ENCODE results near the gene SMG6. TPM values are rescaled to one million over a fixed set of nuclear protein-coding genes. Genes with fewer than 3 reads are reported as not detected.
A peak's percentile ranks its signal among the peaks of the same experiment; 100 is the strongest.

The SMG6 gene
- polyA plus RNA-seq (2013, experiment 1 of 2), result 18.2 TPM
- polyA plus RNA-seq (2013, experiment 2 of 2), result 17.3 TPM

DNA sequence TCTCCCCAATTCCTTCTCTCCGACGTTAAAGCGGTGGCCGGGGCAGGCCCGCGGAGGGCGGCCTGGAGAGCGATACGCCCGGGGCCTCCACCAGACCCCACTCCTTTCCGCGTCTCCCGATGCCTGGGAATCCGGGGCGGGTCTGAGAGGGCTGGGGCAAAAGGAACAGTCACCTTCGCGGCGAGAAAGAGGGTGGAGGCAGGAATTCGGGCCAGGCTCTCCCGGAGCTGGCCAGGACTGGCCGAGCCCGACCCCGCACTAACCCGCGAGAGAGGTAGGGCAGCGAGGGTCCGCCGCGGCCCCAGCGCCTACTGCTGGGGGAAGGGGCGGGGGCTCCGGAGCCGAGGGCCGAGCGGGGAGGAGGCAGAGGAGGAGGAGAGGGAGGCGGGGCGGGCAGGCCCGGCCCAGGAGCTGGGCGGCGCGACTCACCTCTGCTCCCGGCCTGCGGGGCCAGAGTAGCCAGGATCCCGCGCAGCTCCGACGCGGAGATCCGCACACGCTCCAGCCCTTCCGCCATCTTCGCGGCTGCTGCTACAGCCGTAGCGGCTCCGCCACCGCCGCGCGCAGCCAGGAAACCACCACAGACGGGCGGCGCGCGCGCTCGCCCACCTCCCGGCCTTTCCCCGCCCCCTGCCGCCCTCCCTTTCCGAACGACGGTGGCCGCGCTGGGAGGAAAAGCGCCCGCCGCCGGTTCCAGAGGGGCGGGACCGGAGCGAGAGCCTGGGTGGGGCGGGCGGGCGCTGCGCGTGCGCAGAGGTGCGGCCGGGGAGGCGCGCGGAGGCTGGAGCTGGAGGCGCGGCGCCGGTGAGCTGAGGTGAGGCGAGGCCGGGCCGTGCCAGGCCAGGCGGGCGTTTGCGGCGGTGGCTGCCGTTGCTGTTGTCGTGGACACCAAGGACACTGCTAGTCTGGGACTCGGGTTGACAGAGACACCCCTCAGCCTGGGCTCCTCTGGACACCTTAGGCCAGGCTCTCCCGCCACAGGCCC, at the start of gene SMG6, which contains the start of gene SRR:
Gene SMG6 (minus strand): TSS at position 582 of the 985 bp plus-strand sequence. CDS start 65 bp downstream, at position 517.
Gene SRR (plus strand): TSS at position 747 of the 985 bp plus-strand sequence. CDS start 11,611 bp downstream, outside the sequence.
- H3K4me2 ChIP-seq (ENCODE audit: low read length), result peak within 1 kb of the TSS; percentile 70
- peak within 1 kb of the TSS; percentile 74 for H3K4ac ChIP-seq (ENCODE audit: low read depth, low read length)
- peak within 1 kb of the TSS; percentile 98 for H3K9ac ChIP-seq (ENCODE audit: low read length)
- H3K18ac ChIP-seq (ENCODE audit: low read length), result peak within 1 kb of the TSS; percentile 89
- peaks cover 6% of the 10 kb centered on the region for H3K79me2 ChIP-seq (ENCODE audit: control insufficient read depth, insufficient read depth, low read length)
- H4K5ac ChIP-seq (ENCODE audit: low read length), result no peak within 1 kb of the TSS
- H3K27me3 ChIP-seq (ENCODE audit: insufficient read depth, low read length, poor library complexity), result no peaks in the 10 kb centered on the region
- no peaks in the 10 kb centered on the region for H3K36me3 ChIP-seq (ENCODE audit: control insufficient read depth, insufficient read depth, low read length)
- H3K27ac ChIP-seq (ENCODE audit: low read depth, low read length), result peak within 1 kb of the TSS; percentile 99
- peak within 1 kb of the TSS; percentile 33 for H2BK120ac ChIP-seq (ENCODE audit: low read depth, low read length)
- H3K23ac ChIP-seq (ENCODE audit: low read length), result peak within 1 kb of the TSS; percentile 80
- H3K56ac ChIP-seq (ENCODE audit: low read length), result peak within 1 kb of the TSS; percentile 100
- no peaks in the 10 kb centered on the region for H3K4me1 ChIP-seq (ENCODE audit: control insufficient read depth, low read depth, low read length)
- peak; percentile 96 for DNase-seq
- no peak within 1 kb of the TSS for H2AK5ac ChIP-seq (ENCODE audit: low read length)
- H2BK15ac ChIP-seq (replicated peaks; ENCODE audit: low read depth), result no peak within 1 kb of the TSS
- WGBS (ENCODE audit: extremely low coverage, insufficient coverage, low lambda C conversion rate), result no CpG with 5 or more reads among the region's 108 CpGs
- no peak within 1 kb of the TSS for H4K8ac ChIP-seq (ENCODE audit: low read depth, low read length)
- peak within 1 kb of the TSS; percentile 86 for H3K4me3 ChIP-seq (ENCODE audit: low read length)
- H3K79me1 ChIP-seq (ENCODE audit: low read length), result peaks cover 16% of the 10 kb centered on the region
- H2BK5ac ChIP-seq (ENCODE audit: low read length), result peak within 1 kb of the TSS; percentile 88

DNA sequence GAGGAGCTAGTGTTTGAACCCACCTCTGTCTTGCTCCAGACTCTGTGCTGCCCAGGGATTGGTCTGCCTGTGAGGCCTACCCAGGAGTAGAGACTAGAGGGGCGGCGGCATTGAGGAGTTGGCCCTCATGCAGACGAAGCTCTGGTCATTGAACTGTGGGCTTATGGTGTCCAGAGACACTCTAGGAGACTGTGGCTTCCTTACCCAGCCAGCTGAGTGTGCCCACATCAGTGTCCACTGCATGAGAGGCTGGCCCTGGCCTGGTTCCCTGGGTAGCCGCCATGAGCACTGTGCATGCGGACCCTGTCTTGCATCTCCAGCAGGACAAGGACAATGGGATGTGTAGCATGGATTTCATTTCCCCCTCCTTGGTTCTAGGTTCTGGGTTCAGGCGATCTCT, 47.7 kb upstream of the SMG6 start:
- H2BK5ac ChIP-seq (ENCODE audit: low read length), result no peak overlapping the region
- no peaks in the 10 kb centered on the region for H3K36me3 ChIP-seq (ENCODE audit: control insufficient read depth, insufficient read depth, low read length)
- no peak overlapping the region for H2BK120ac ChIP-seq (ENCODE audit: low read depth, low read length)
- no peaks in the 10 kb centered on the region for H3K4me1 ChIP-seq (ENCODE audit: control insufficient read depth, low read depth, low read length)
- no peaks in the 10 kb centered on the region for H3K79me1 ChIP-seq (ENCODE audit: low read length)
- no peak for DNase-seq
- H3K27ac ChIP-seq (ENCODE audit: low read depth, low read length), result no peak overlapping the region
- H3K79me2 ChIP-seq (ENCODE audit: control insufficient read depth, insufficient read depth, low read length), result no peaks in the 10 kb centered on the region
- H3K4me3 ChIP-seq (ENCODE audit: low read length), result no peak overlapping the region
- no peak overlapping the region for H3K4me2 ChIP-seq (ENCODE audit: low read length)
- H3K18ac ChIP-seq (ENCODE audit: low read length), result no peak overlapping the region
- H3K23ac ChIP-seq (ENCODE audit: low read length), result peak overlapping the region; percentile 45
- no peak overlapping the region for H2AK5ac ChIP-seq (ENCODE audit: low read length)
- no peak overlapping the region for H3K4ac ChIP-seq (ENCODE audit: low read depth, low read length)
- no peaks in the 10 kb centered on the region for H3K27me3 ChIP-seq (ENCODE audit: insufficient read depth, low read length, poor library complexity)
- no peak overlapping the region for H3K9ac ChIP-seq (ENCODE audit: low read length)
- H3K56ac ChIP-seq (ENCODE audit: low read length), result no peak overlapping the region
- no CpG with 5 or more reads among the region's 6 CpGs for WGBS (ENCODE audit: extremely low coverage, insufficient coverage, low lambda C conversion rate)
- no peak overlapping the region for H4K8ac ChIP-seq (ENCODE audit: low read depth, low read length)
- no peak overlapping the region for H2BK15ac ChIP-seq (replicated peaks; ENCODE audit: low read depth)
- no peak overlapping the region for H4K5ac ChIP-seq (ENCODE audit: low read length)

DNA sequence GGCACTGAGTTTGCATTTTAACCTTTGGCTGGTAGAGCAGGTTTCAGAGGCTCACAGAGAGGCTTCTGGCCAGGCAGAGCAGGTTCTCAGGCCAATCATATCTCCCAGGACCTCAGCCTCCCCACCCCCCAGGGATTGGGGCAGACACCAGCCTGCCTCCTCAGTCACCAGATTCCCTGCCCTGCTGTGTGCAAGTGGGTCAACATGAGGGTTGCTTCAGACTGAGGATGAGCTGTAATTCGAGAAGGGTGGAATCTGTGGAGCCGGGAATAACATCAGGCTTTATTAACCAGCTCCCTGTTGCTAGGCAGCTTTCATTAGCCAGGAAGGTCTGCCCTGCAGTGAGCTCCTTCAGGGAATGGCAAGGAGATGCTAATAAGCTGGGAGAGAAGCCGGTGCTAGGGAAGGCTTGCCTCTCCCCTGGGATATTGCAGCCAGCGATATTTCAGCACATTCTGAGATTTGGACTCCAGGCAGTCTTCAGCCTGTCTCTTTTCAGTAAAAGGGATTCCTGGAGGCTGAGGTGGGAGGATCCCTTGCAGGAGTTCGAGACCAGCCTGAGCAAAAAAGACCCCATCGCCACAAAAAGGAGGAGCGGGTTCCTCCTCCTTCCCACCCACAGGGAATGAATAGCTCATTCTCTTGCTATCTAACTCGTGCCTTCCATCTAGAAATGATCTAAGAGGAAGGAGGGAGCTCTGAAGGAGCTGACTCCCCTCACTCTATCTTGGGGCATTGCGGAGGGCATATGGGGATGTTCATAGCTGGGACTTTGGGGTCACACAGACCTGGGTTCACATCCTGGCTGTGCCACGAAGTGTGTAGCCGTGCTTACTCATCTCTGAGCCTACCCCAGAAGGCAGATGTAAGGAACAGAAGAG, 44.5 kb upstream of the SMG6 start:
- no peak overlapping the region for H3K4me3 ChIP-seq (ENCODE audit: low read length)
- no peak overlapping the region for H3K4ac ChIP-seq (ENCODE audit: low read depth, low read length)
- peak; percentile 99 for DNase-seq
- H2BK15ac ChIP-seq (replicated peaks; ENCODE audit: low read depth), result no peak overlapping the region
- no peaks in the 10 kb centered on the region for H3K36me3 ChIP-seq (ENCODE audit: control insufficient read depth, insufficient read depth, low read length)
- no peaks in the 10 kb centered on the region for H3K79me2 ChIP-seq (ENCODE audit: control insufficient read depth, insufficient read depth, low read length)
- H3K27me3 ChIP-seq (ENCODE audit: insufficient read depth, low read length, poor library complexity), result no peaks in the 10 kb centered on the region
- no peak overlapping the region for H3K23ac ChIP-seq (ENCODE audit: low read length)
- no peak overlapping the region for H2BK120ac ChIP-seq (ENCODE audit: low read depth, low read length)
- no peak overlapping the region for H4K8ac ChIP-seq (ENCODE audit: low read depth, low read length)
- peak overlapping the region; percentile 68 for H3K27ac ChIP-seq (ENCODE audit: low read depth, low read length)
- H3K4me2 ChIP-seq (ENCODE audit: low read length), result peak overlapping the region; percentile 9
- no CpG with 5 or more reads among the region's 11 CpGs for whole genome bisulfite sequencing (ENCODE audit: extremely low coverage, insufficient coverage, low lambda C conversion rate)
- peak overlapping the region; percentile 45 for H3K56ac ChIP-seq (ENCODE audit: low read length)
- no peaks in the 10 kb centered on the region for H3K79me1 ChIP-seq (ENCODE audit: low read length)
- no peak overlapping the region for H4K5ac ChIP-seq (ENCODE audit: low read length)
- peak overlapping the region; percentile 34 for H3K9ac ChIP-seq (ENCODE audit: low read length)
- H3K4me1 ChIP-seq (ENCODE audit: control insufficient read depth, low read depth, low read length), result no peaks in the 10 kb centered on the region
- no peak overlapping the region for H3K18ac ChIP-seq (ENCODE audit: low read length)
- H2AK5ac ChIP-seq (ENCODE audit: low read length), result no peak overlapping the region
- no peak overlapping the region for H2BK5ac ChIP-seq (ENCODE audit: low read length)

DNA sequence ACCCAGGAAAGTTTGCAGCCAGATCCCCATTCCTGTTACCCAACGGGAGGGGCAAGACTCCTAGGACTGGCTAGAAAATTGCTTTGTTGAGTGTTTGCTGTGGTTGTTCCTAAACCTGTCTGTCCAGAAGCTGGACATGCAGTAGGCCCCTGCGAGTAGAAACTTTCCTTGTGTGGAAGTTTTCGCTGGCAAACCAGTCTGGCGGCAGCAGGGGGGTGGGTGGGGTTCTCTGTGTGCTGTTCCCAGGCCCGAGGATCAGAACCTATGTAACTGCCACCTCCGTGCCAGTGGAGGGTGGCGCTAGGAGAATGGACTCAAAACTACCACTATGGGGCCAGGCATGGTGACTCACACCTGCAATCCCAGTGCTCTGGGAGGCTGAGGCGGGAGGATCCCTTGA, 42.9 kb upstream of the SMG6 start:
- Histone ChIP-seq H3K4me2 (ENCODE audit: low read length) (no peak overlapping the region), H3K4ac (ENCODE audit: low read depth, low read length) (no peak overlapping the region), H2BK5ac (ENCODE audit: low read length) (no peak overlapping the region), H3K79me1 (ENCODE audit: low read length) (no peaks in the 10 kb centered on the region), H3K27ac (ENCODE audit: low read depth, low read length) (no peak overlapping the region), H3K4me1 (ENCODE audit: control insufficient read depth, low read depth, low read length) (no peaks in the 10 kb centered on the region), H4K8ac (ENCODE audit: low read depth, low read length) (no peak overlapping the region), H3K9ac (ENCODE audit: low read length) (no peak overlapping the region), H3K79me2 (ENCODE audit: control insufficient read depth, insufficient read depth, low read length) (no peaks in the 10 kb centered on the region), H3K18ac (ENCODE audit: low read length) (no peak overlapping the region), H2AK5ac (ENCODE audit: low read length) (no peak overlapping the region), H2BK15ac (replicated peaks; ENCODE audit: low read depth) (no peak overlapping the region), H3K23ac (ENCODE audit: low read length) (no peak overlapping the region), H3K36me3 (ENCODE audit: control insufficient read depth, insufficient read depth, low read length) (no peaks in the 10 kb centered on the region), H3K27me3 (ENCODE audit: insufficient read depth, low read length, poor library complexity) (no peaks in the 10 kb centered on the region), H3K4me3 (ENCODE audit: low read length) (no peak overlapping the region), H4K5ac (ENCODE audit: low read length) (no peak overlapping the region), H3K56ac (ENCODE audit: low read length) (no peak overlapping the region), H2BK120ac (ENCODE audit: low read depth, low read length) (no peak overlapping the region)
- DNase-seq, result no peak
- no CpG with 5 or more reads among the region's 8 CpGs for WGBS (ENCODE audit: extremely low coverage, insufficient coverage, low lambda C conversion rate)

DNA sequence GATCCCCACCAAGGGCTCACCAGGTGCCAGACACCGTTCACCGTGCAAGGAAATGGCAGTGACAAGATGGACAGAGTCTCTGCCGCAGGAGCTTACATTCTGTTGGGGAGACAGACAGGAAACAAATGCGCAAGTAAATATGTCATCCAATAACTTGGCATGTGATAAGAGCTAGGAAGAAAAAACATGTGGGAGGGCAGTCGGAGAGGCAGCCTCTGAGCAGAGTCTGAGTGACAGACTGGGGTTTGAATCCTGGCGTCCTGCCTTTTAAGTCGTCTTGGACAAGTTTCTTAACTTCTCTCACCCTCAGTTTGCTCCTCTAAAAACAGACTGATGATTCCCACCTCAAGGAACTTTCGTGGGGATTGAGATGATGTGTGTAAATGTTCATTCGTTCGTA, 40.9 kb upstream of the SMG6 start:
- Histone ChIP-seq H3K4me1 (ENCODE audit: control insufficient read depth, low read depth, low read length) (no peaks in the 10 kb centered on the region), H2AK5ac (ENCODE audit: low read length) (no peak overlapping the region), H3K4ac (ENCODE audit: low read depth, low read length) (no peak overlapping the region), H3K23ac (ENCODE audit: low read length) (no peak overlapping the region), H3K27ac (ENCODE audit: low read depth, low read length) (no peak overlapping the region), H3K4me3 (ENCODE audit: low read length) (no peak overlapping the region), H2BK5ac (ENCODE audit: low read length) (no peak overlapping the region), H3K27me3 (ENCODE audit: insufficient read depth, low read length, poor library complexity) (no peaks in the 10 kb centered on the region), H3K79me1 (ENCODE audit: low read length) (no peaks in the 10 kb centered on the region), H4K5ac (ENCODE audit: low read length) (no peak overlapping the region), H3K4me2 (ENCODE audit: low read length) (no peak overlapping the region), H2BK120ac (ENCODE audit: low read depth, low read length) (no peak overlapping the region), H3K36me3 (ENCODE audit: control insufficient read depth, insufficient read depth, low read length) (no peaks in the 10 kb centered on the region), H3K56ac (ENCODE audit: low read length) (no peak overlapping the region), H3K79me2 (ENCODE audit: control insufficient read depth, insufficient read depth, low read length) (no peaks in the 10 kb centered on the region), H3K18ac (ENCODE audit: low read length) (no peak overlapping the region), H4K8ac (ENCODE audit: low read depth, low read length) (no peak overlapping the region), H3K9ac (ENCODE audit: low read length) (no peak overlapping the region), H2BK15ac (replicated peaks; ENCODE audit: low read depth) (no peak overlapping the region)
- no peak for DNase-seq
- no CpG with 5 or more reads among the region's 10 CpGs for WGBS (ENCODE audit: extremely low coverage, insufficient coverage, low lambda C conversion rate)

Measured in mesendoderm (in vitro differentiated cells).